A549 (cell line): Measurements from ENCODE around the gene PPAN. TPM values are rescaled to one million over a fixed set of nuclear protein-coding genes. Genes with fewer than 3 reads are reported as not detected.

Source experiments
- ATAC-seq, 2 experiments: fragments of 200-7000 bp in 1 of 2; fragments of >200 bp in 1 of 2; cut with Nextera tagmentation in 1 of 2; cut with Tn5 transposase in 1 of 2; 3 replicates each; pipeline versions ENCODE4 v1.8.0 to v1.9.1; 2018 to 2020; ENCODE audit warnings: mild to moderate bottlenecking in 1 of 2, moderate library complexity in 1 of 2
- CTCF ChIA-PET: fragments of 300-600 bp; sonication (Branson Sonifier 250); formaldehyde crosslinking; extraction: SDS; loops from one replicate; lab custom pipeline; 2021; ENCODE audit warnings: antibody characterized with exemption, inconsistent platforms; lab: Yijun Ruan, JAX
- POLR2A ChIA-PET: fragments of 350-600 bp; formaldehyde crosslinking; extraction: SDS; loops from one replicate; lab custom pipeline; 2021; ENCODE audit warnings: antibody characterized with exemption, inconsistent platforms; lab: Yijun Ruan, JAX
- DNase-seq, 2 experiments: peaks; one replicate each; pipeline versions ENCODE4 v3.0.0 to v3.0.0-alpha.2; 2011 to 2016; ENCODE audit warnings: low read depth in 1 of 2, low spot score in 1 of 2
- FAIRE-seq: peaks from 2 replicates; lab custom pipeline; 2011; peaks lifted over from hg19 to GRCh38; lab: Jason Lieb, UNC
- H3K27ac ChIP-seq, 2 experiments: fragments of >200 bp; sonication (Bioruptor Twin); formaldehyde crosslinking; 3 replicates each; pipeline ENCODE4 v1.5.1; 2016 to 2017
- H3K4me1 ChIP-seq: fragments of >200 bp; sonication (Bioruptor Twin); formaldehyde crosslinking; 3 replicates; pipeline ENCODE4 v1.6.1; 2016
- H3K4me2 ChIP-seq: fragments of >200 bp; sonication (Bioruptor Twin); formaldehyde crosslinking; 3 replicates; pipeline ENCODE4 v1.6.1; 2016
- H3K4me3 ChIP-seq: fragments of >200 bp; sonication (Bioruptor Twin); formaldehyde crosslinking; 3 replicates; pipeline ENCODE4 v1.5.1; 2016
- H3K9me3 ChIP-seq: fragments of >200 bp; sonication (Bioruptor Twin); formaldehyde crosslinking; 3 replicates; pipeline ENCODE4 v1.6.1; 2016
- CBX8 ChIP-seq: fragments of 200-600 bp; sonication (generic); IDR thresholded peaks from 2 replicates; pipeline ENCODE4 v1.6.1; 2016
- CHD4 ChIP-seq: fragments of 200-600 bp; sonication (generic); IDR thresholded peaks from 2 replicates; pipeline ENCODE4 v1.6.1; 2016; ENCODE audit warnings: antibody characterized with exemption, mild to moderate bottlenecking, borderline replicate concordance
- EHF ChIP-seq: fragments of 250-450 bp; sonication (Bioruptor Pico); IDR thresholded peaks from 2 replicates; pipeline ENCODE4 v1.5.0; 2020; ENCODE audit warnings: mild to moderate bottlenecking
- ESRRA ChIP-seq: fragments of 150-350 bp; IDR thresholded peaks from 2 replicates; pipeline ENCODE4 v1.6.1; 2014; ENCODE audit warnings: mild to moderate bottlenecking, low read length, borderline replicate concordance
- FOSB ChIP-seq: fragments of 250-450 bp; sonication (Bioruptor Pico); IDR thresholded peaks from 2 replicates; pipeline ENCODE4 v1.5.0; 2020; ENCODE audit warnings: mild to moderate bottlenecking, moderate library complexity
- FOSL2 ChIP-seq, 2 experiments: fragments of 450-650 bp in 1 of 2; fragments of >200 bp in 1 of 2; sonication (Bioruptor Twin) in 1 of 2; formaldehyde crosslinking; IDR thresholded peaks; 2 replicates each; pipeline versions ENCODE4 v1.5.0 to v1.6.1; 2016 to 2020; ENCODE audit warnings: mild to moderate bottlenecking in 1 of 2, moderate library complexity in 1 of 2
- HEYL ChIP-seq: fragments of 250-450 bp; sonication (Bioruptor Pico); IDR thresholded peaks from 2 replicates; pipeline ENCODE4 v1.8.0; 2021; ENCODE audit warnings: mild to moderate bottlenecking, moderate library complexity
- HOXB13 ChIP-seq: fragments of 250-450 bp; sonication (Bioruptor Pico); IDR thresholded peaks from 2 replicates; pipeline ENCODE4 v1.5.0; 2020; ENCODE audit warnings: low read depth, mild to moderate bottlenecking, moderate library complexity
- JUN ChIP-seq, 2 experiments: fragments of >200 bp; sonication (Bioruptor Twin); formaldehyde crosslinking; IDR thresholded peaks; 2 replicates in 1 of 2; 3 replicates in 1 of 2; pipeline ENCODE4 v1.6.1; 2016 to 2017
- JUNB ChIP-seq: fragments of >200 bp; sonication (Bioruptor Twin); formaldehyde crosslinking; IDR thresholded peaks from 2 replicates; pipeline ENCODE4 v1.6.1; 2016
- KDM1A ChIP-seq: fragments of 200-600 bp; sonication (generic); IDR thresholded peaks from 2 replicates; pipeline ENCODE4 v1.6.1; 2016; ENCODE audit warnings: low read depth, mild to moderate bottlenecking
- MAFK ChIP-seq: fragments of 450-650 bp; IDR thresholded peaks from 2 replicates; pipeline ENCODE4 v1.6.1; 2014; ENCODE audit not compliant: partially characterized antibody
- MAZ ChIP-seq: fragments of 150-350 bp; IDR thresholded peaks from 2 replicates; pipeline ENCODE4 v1.6.1; 2014; ENCODE audit warnings: antibody characterized with exemption, low read depth, low read length, borderline replicate concordance
- NFE2L2 ChIP-seq: fragments of 150-350 bp; conservative IDR thresholded peaks from 2 replicates; pipeline ENCODE4 v1.6.1; 2014; ENCODE audit warnings: low read length
- RAD21 ChIP-seq, 2 experiments: fragments of >200 bp in 1 of 2; sonication (Bioruptor Twin) in 1 of 2; formaldehyde crosslinking in 1 of 2; IDR thresholded peaks in 1 of 2; conservative IDR thresholded peaks in 1 of 2; 2 replicates in 1 of 2; 3 replicates in 1 of 2; pipeline ENCODE4 v1.6.1; 2012 to 2018; ENCODE audit warnings: inconsistent platforms in 1 of 2
- RCOR1 ChIP-seq: fragments of 150-350 bp; IDR thresholded peaks from 2 replicates; pipeline ENCODE4 v1.6.1; 2014; ENCODE audit warnings: antibody characterized with exemption, low read length, low read depth
- RNF2 ChIP-seq: fragments of 200-600 bp; sonication (generic); IDR thresholded peaks from 2 replicates; pipeline ENCODE4 v1.6.1; 2016; ENCODE audit warnings: low read depth, mild to moderate bottlenecking, antibody characterized with exemption, moderate library complexity, borderline replicate concordance
- TFCP2L1 ChIP-seq: fragments of 250-450 bp; sonication (Bioruptor Pico); IDR thresholded peaks from 2 replicates; pipeline ENCODE4 v1.5.0; 2021; ENCODE audit warnings: mild to moderate bottlenecking
- ZNF302 ChIP-seq: fragments of 250-450 bp; sonication (Bioruptor Pico); IDR thresholded peaks from 2 replicates; pipeline ENCODE4 v1.9.0; 2021; ENCODE audit warnings: inconsistent platforms, mild to moderate bottlenecking, moderate library complexity
- WGBS: methylation state at CpG from one replicate; pipeline ENCODE4 v1.1.6; 2017; ENCODE audit errors: missing lambda C conversion rate; 5-methylcytosine and 5-hydroxymethylcytosine counted together
- polyA plus RNA-seq, 4 experiments: library from polyadenylated mRNA; depleted of rRNA in 3 of 4; stranded (reverse); fragments of >200 nt; fragmentation: RNase III in 1 of 4; extraction: RNeasy Plus Mini Kit Qiagen cat#74134 plus additional on column Dnase treatment in 1 of 4; gene quantifications; 2 replicates in 3 of 4; 3 replicates in 1 of 4; pipeline ENCODE4 v1.2.3, GENCODE V29; 2011 to 2017
- TF ChIP-seq, protein P1 (sequence below): fragments of 450-650 bp; IDR thresholded peaks from 2 replicates; pipeline ENCODE4 v1.6.1; 2014; ENCODE audit warnings: antibody characterized with exemption
- TF ChIP-seq, protein P2 (sequence below): fragments of 150-350 bp; IDR thresholded peaks from 2 replicates; pipeline ENCODE4 v1.6.1; 2014; ENCODE audit warnings: low read depth, mild to moderate bottlenecking, low read length
- TF ChIP-seq, protein P3 (sequence below): IDR thresholded peaks from 2 replicates; pipeline ENCODE4 v1.6.1; 2012; ENCODE audit warnings: low read depth, borderline replicate concordance
- TF ChIP-seq, protein P4 (sequence below): fragments of >200 bp; sonication (Bioruptor Twin); formaldehyde crosslinking; IDR thresholded peaks from 3 replicates; pipeline ENCODE4 v1.5.1; 2016

Gene PPAN
- polyA plus RNA-seq, 2 of the 4 experiments (the other 2 are of a cell fraction) = 26.6 to 65.0 TPM

DNA sequence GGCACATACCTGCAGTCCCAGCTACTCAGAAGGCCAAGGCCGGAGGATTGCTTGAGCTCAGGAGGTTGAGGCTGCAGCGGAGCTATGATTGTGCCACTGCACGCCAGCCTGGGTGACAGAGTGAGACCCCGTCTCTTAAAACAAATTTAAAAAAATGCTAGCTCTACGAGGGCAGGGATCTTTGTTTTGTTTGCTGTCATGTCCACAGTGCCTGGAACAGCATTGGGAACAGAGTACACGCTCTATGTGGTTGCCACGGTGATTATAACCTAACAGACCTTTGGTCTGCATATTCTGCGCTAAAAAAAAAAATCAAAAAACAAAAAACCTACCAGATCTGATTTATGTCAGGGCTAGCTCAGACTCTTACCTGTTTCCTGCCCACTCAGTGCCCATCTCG, 22.3 kb upstream of the PPAN start:
- no peak for FAIRE-seq
- no peak for DNase-seq
- no peak for ATAC-seq
- Histone ChIP-seq H3K4me3 (no peak overlapping the region), H3K4me2 (no peak overlapping the region), H3K27ac (no peak overlapping the region)
- no peak for TF ChIP-seq CHD4
- TF ChIP-seq, protein P1, sequence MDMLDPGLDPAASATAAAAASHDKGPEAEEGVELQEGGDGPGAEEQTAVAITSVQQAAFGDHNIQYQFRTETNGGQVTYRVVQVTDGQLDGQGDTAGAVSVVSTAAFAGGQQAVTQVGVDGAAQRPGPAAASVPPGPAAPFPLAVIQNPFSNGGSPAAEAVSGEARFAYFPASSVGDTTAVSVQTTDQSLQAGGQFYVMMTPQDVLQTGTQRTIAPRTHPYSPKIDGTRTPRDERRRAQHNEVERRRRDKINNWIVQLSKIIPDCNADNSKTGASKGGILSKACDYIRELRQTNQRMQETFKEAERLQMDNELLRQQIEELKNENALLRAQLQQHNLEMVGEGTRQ = no peak
- no peak for TF ChIP-seq NFE2L2
- no peak for TF ChIP-seq KDM1A
- no peak for TF ChIP-seq FOSL2 (IDR thresholded peaks at IDR 0.05)
- no peak for TF ChIP-seq FOSL2 (CRISPR knock-in tag; IDR thresholded peaks at IDR 0.05)
- TF ChIP-seq TFCP2L1 (CRISPR knock-in tag) = no peak
- TF ChIP-seq, protein P2, sequence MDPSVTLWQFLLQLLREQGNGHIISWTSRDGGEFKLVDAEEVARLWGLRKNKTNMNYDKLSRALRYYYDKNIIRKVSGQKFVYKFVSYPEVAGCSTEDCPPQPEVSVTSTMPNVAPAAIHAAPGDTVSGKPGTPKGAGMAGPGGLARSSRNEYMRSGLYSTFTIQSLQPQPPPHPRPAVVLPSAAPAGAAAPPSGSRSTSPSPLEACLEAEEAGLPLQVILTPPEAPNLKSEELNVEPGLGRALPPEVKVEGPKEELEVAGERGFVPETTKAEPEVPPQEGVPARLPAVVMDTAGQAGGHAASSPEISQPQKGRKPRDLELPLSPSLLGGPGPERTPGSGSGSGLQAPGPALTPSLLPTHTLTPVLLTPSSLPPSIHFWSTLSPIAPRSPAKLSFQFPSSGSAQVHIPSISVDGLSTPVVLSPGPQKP = no peak
- TF ChIP-seq ESRRA = no peak
- TF ChIP-seq FOSB = no peak
- no peak for TF ChIP-seq RCOR1
- TF ChIP-seq EHF (CRISPR knock-in tag) = no peak
- TF ChIP-seq HOXB13 (CRISPR knock-in tag) = no peak
- no peak for TF ChIP-seq JUNB
- TF ChIP-seq ZNF302 (CRISPR knock-in tag) = no peak
- no peak for TF ChIP-seq MAZ
- TF ChIP-seq, protein P3, sequence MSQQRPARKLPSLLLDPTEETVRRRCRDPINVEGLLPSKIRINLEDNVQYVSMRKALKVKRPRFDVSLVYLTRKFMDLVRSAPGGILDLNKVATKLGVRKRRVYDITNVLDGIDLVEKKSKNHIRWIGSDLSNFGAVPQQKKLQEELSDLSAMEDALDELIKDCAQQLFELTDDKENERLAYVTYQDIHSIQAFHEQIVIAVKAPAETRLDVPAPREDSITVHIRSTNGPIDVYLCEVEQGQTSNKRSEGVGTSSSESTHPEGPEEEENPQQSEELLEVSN = no peak
- no peak for TF ChIP-seq RNF2
- TF ChIP-seq RAD21 (conservative IDR thresholded peaks at IDR 0.05 in 1 of 2, IDR thresholded peaks at IDR 0.05 in 1 of 2) = no peak
- TF ChIP-seq, protein P4, sequence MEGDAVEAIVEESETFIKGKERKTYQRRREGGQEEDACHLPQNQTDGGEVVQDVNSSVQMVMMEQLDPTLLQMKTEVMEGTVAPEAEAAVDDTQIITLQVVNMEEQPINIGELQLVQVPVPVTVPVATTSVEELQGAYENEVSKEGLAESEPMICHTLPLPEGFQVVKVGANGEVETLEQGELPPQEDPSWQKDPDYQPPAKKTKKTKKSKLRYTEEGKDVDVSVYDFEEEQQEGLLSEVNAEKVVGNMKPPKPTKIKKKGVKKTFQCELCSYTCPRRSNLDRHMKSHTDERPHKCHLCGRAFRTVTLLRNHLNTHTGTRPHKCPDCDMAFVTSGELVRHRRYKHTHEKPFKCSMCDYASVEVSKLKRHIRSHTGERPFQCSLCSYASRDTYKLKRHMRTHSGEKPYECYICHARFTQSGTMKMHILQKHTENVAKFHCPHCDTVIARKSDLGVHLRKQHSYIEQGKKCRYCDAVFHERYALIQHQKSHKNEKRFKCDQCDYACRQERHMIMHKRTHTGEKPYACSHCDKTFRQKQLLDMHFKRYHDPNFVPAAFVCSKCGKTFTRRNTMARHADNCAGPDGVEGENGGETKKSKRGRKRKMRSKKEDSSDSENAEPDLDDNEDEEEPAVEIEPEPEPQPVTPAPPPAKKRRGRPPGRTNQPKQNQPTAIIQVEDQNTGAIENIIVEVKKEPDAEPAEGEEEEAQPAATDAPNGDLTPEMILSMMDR = no peak
- TF ChIP-seq, all 56 proteins: peak for 0
- peaks cover 7% of the 10 kb centered on the region for H3K4me1 ChIP-seq
- WGBS = 74% methylated on average over 9 of the region's 9 CpGs
- CTCF ChIA-PET = interaction anchor here (1.2 kb wide), 3 partner anchors 15 to 166 kb away, joined by 3 read pairs; no protein-coding TSS in a partner anchor
- POLR2A ChIA-PET = no interaction called here
- H3K9me3 ChIP-seq = no peaks in the 10 kb centered on the region

DNA sequence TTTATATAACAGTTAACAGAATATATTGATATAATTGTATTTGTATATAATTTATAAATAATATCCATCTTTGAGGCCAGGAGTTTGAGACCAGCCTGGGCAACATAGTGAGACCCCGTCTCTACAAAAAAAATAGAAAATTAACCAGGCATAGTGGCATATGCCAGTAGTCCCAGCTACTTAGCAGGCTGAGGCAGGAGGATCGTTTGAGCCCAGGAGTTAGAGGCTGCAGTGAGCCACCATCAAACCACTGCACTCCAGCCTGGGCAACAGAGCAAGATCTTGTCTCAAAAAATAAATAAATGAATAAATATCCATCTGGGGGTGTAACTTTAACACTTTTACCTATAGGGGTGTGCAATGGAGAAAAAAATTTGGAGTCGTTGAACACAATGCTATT, 21.4 kb upstream of the PPAN start:
- H3K9me3 ChIP-seq = no peaks in the 10 kb centered on the region
- DNase-seq (no peak), ATAC-seq (no peak)
- H3K27ac ChIP-seq = no peak overlapping the region
- H3K4me3 ChIP-seq = no peak overlapping the region
- TF ChIP-seq JUN (IDR thresholded peaks at IDR 0.05) = no peak
- TF ChIP-seq HOXB13 (CRISPR knock-in tag) = no peak
- TF ChIP-seq CBX8 = no peak
- no peak for TF ChIP-seq HEYL (CRISPR knock-in tag)
- TF ChIP-seq FOSB = no peak
- TF ChIP-seq MAFK = no peak
- TF ChIP-seq, all 56 proteins: peak for 0
- 63% methylated on average over 3 of the region's 3 CpGs for WGBS
- no peak overlapping the region for H3K4me2 ChIP-seq
- ChIA-PET POLR2A (no interaction called here), CTCF (interaction anchor here (1.2 kb wide), 3 partner anchors 14 to 165 kb away, joined by 3 read pairs; no protein-coding TSS in a partner anchor)
- peaks cover 4% of the 10 kb centered on the region; the same call in 2 of the 3 replicates for H3K4me1 ChIP-seq
- FAIRE-seq = no peak
